ENCODE data around the gene MSI2.

MSI2 gene

DNA sequence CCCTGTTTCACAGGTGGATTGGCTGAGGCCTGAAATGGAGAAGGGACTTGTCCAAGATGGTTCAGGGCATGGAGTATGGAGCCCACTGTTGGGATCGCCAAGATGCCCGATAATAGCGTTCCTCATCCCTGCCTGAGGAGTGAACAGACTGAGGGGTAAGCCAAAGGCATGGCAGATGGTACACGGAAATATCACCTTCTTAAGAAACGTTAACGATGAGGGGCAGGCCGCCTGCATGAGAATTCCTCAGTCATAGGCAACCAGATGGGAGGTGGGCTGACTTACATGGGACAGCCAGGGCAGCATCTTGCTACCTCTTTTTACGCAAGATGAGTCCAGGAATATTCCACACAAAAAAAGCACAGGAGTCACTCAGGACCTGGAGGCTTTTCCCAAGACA is 300.7 kb downstream of the MSI2 start:
- no peak for DNase-seq (ENCODE audit: low read depth in 2 of 2)

- DNase-seq (ENCODE audit: low read depth in 2 of 2): no peak
Observed at GRCh38 chr17:57557416-57557815, 301.1 kb downstream of the MSI2 start.

- DNase-seq (ENCODE audit: low read depth in 2 of 2): no peak
Observed at GRCh38 chr17:57557834-57558681, 301.7 kb downstream of the MSI2 start.

GRCh38 chr17:57559226-57559625 is 302.9 kb downstream of the MSI2 start:
- no peak for DNase-seq (ENCODE audit: low read depth in 2 of 2)

- DNase-seq (ENCODE audit: low read depth in 2 of 2): no peak
Observed at GRCh38 chr17:57559634-57560318, 303.5 kb downstream of the MSI2 start.

- no peak for DNase-seq (ENCODE audit: low read depth in 2 of 2)
Observed at GRCh38 chr17:57560319-57560705, 304.0 kb downstream of the MSI2 start.

- DNase-seq (ENCODE audit: low read depth in 2 of 2): no peak
Observed at GRCh38 chr17:57561072-57561861, 304.9 kb downstream of the MSI2 start.

- DNase-seq (ENCODE audit: low read depth in 2 of 2): no peak
Observed at GRCh38 chr17:57562184-57562698, 305.9 kb downstream of the MSI2 start.

DNA sequence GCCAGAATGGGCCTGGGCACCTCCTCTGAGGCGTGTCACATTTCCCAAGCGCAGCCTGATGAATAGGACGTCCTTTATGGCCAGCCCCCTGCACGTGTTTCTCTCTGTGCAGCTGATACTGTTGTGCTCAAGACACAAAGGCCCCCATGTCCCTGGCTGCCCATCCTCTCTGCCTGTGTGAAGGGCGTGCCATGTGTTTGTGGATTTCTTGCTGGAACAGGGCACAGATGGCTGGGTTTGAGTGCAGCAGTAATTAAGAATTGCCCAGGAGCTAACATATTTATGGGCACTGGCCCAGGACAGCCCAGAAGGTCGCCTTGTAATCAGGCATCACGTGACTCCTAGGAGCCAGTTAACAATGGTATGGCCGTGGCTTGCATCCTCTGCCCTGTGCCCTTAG is 307.6 kb downstream of the MSI2 start:
- no peak for DNase-seq (ENCODE audit: low read depth in 2 of 2)

GRCh38 chr17:57565176-57565575 is 308.9 kb downstream of the MSI2 start:
- no peak for DNase-seq (ENCODE audit: low read depth in 2 of 2)

GRCh38 chr17:57566721-57567120 is 310.4 kb downstream of the MSI2 start:
- DNase-seq (ENCODE audit: low read depth in 2 of 2): no peak

- no peak for DNase-seq (ENCODE audit: low read depth in 2 of 2)
Observed at GRCh38 chr17:57567251-57567650, 310.9 kb downstream of the MSI2 start.

GRCh38 chr17:57568340-57568739 is 312.0 kb downstream of the MSI2 start:
- no peak for DNase-seq (ENCODE audit: low read depth in 2 of 2)

DNA sequence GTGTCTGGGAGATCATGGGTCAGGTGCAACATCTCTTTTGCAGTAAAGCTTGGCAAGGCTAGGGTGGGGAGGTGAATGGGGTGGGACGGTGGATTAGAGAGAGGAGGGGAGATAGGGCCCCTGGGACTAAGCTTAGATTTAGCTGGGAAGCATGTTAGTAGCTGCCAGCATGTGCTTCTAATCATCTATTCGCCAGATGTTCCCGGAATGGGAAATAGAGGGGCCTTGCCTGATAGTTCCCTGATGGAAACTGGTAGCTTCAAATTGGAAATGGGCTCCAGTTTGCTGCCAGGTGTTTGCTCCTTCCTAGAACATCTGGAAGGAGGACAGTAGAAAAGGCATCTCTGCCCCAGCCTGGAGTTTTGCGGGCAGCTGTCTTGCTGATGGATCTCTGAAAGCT is 312.7 kb downstream of the MSI2 start:
- DNase-seq (ENCODE audit: low read depth in 2 of 2): no peak

- DNase-seq (ENCODE audit: low read depth in 2 of 2): no peak
Observed at GRCh38 chr17:57569853-57570252, 313.5 kb downstream of the MSI2 start.

DNA sequence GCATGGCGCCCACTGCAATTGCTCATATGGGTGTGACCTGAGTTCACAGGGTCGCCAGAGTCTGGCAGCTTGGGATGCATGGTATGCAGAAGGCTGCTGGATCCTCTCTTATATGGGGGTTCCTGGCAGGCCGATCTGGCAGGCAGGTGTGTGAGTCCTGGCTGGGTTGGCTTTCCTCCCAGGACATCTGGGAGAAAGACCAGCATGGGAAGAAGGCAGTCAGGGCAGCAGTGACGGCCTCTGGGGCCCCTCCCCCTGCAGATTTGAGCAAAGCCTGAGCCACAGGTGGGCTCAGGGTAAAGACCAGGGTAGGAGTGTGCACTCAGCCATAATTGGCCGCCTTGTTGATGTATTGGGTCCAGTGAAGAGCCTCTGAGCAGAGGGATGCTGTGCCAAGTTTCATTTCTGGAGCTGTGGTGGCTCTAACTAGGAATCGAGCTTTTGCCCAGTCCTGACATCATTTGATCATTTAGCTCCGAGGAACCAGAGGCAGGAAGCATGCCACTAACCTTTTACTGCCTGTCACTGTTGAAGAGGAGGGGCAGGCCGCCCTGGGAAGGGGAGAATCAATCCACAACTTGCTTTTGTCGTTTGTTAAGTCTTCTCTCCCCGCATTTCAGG is 314.5 kb downstream of the MSI2 start:
- DNase-seq (ENCODE audit: low read depth in 2 of 2): no peak

- no peak for DNase-seq (ENCODE audit: low read depth in 2 of 2)
Observed at GRCh38 chr17:57572062-57572461, 315.7 kb downstream of the MSI2 start.

- no peak for DNase-seq (ENCODE audit: low read depth in 2 of 2)
Observed at GRCh38 chr17:57572600-57572999, 316.3 kb downstream of the MSI2 start.

GRCh38 chr17:57574040-57574513 is 317.8 kb downstream of the MSI2 start:
- no peak for DNase-seq (ENCODE audit: low read depth in 2 of 2)

- no peak for DNase-seq (ENCODE audit: low read depth in 2 of 2)
Observed at GRCh38 chr17:57576744-57577143, 320.4 kb downstream of the MSI2 start.

GRCh38 chr17:57577751-57578607 is 321.7 kb downstream of the MSI2 start:
- no peak for DNase-seq (ENCODE audit: low read depth in 2 of 2)

Measured in stimulated activated CD8-positive, alpha-beta memory T cell treated with anti-CD3 and anti-CD28 coated beads, Interleukin-15, amount 100 ng/mL, for 4 hours (primary cell).